SK-N-SH (cell line): ENCODE results near the gene TAOK1.

ENCODE experiments used
- EP300 ChIP-seq, 2 experiments: IDR thresholded peaks; 2 replicates each; pipeline versions ENCODE4 v1.4.0 to v1.6.1; 2012; ENCODE audit warnings: borderline replicate concordance in 1 of 2, low read depth in 1 of 2, low read length in 1 of 2
- JUND ChIP-seq: IDR thresholded peaks from 2 replicates; pipeline ENCODE4 v1.4.0; 2012
- NRF1 ChIP-seq: IDR thresholded peaks from 2 replicates; pipeline ENCODE4 v1.6.1; 2012; ENCODE audit warnings: low read depth, mild to moderate bottlenecking, low read length
- POLR2AphosphoS5 ChIP-seq: IDR thresholded peaks from 2 replicates; pipeline ENCODE4 v1.6.1; 2012; ENCODE audit warnings: low read depth, low read length
- RAD21 ChIP-seq: IDR thresholded peaks from 2 replicates; pipeline ENCODE4 v1.6.1; 2012; ENCODE audit warnings: mild to moderate bottlenecking, low read length
- RCOR1 ChIP-seq: fragments of 150-350 bp; IDR thresholded peaks from 2 replicates; pipeline ENCODE4 v1.6.1; 2017; ENCODE audit warnings: antibody characterized with exemption, low read length
- TAF1 ChIP-seq: IDR thresholded peaks from 2 replicates; pipeline ENCODE4 v1.6.1; 2012; ENCODE audit warnings: low read depth, mild to moderate bottlenecking, low read length, moderate library complexity, borderline replicate concordance
- YY1 ChIP-seq: IDR thresholded peaks from 2 replicates; pipeline ENCODE4 v1.4.0; 2012; ENCODE audit warnings: low read depth, mild to moderate bottlenecking
- TF ChIP-seq, protein P1 (sequence below): fragments of 200-600 bp; sonication (generic); IDR thresholded peaks from 2 replicates; pipeline ENCODE4 v1.6.1; 2017; ENCODE audit warnings: antibody characterized with exemption, mild to moderate bottlenecking, moderate library complexity
- TF ChIP-seq, protein P2 (sequence below): fragments of 150-350 bp; IDR thresholded peaks from 2 replicates; pipeline ENCODE4 v1.6.1; 2017; ENCODE audit warnings: antibody characterized with exemption, low read length, low read depth, borderline replicate concordance

DNA sequence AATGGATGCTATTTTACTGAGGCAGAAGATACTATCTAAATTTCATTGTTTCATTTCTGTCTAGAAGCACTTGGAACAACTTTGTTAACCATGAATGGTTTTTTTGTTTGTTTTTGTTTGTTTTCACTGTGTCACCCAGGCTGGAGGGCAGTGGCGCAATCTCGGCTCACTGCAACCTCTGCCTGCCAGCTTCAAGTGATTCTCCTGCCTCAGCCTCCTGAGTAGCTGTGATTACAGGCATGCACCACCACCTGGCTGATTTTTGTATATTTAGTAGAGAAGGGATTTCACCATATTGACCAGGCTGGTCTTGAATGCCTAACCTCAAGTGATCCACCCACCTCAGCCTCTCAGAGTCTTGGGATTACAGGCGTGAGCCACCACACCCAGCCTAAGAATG lies 136.2 kb downstream of the TAOK1 start:
- TF ChIP-seq POLR2AphosphoS5 (no peak), JUND (no peak), EP300 (IDR thresholded peaks at IDR 0.05; ENCODE audit: borderline replicate concordance in 1 of 2, low read depth in 1 of 2, low read length in 1 of 2) (no peak), TAF1 (no peak), NRF1 (no peak), YY1 (no peak), RAD21 (no peak), RCOR1 (no peak)
- TF ChIP-seq, protein P1, sequence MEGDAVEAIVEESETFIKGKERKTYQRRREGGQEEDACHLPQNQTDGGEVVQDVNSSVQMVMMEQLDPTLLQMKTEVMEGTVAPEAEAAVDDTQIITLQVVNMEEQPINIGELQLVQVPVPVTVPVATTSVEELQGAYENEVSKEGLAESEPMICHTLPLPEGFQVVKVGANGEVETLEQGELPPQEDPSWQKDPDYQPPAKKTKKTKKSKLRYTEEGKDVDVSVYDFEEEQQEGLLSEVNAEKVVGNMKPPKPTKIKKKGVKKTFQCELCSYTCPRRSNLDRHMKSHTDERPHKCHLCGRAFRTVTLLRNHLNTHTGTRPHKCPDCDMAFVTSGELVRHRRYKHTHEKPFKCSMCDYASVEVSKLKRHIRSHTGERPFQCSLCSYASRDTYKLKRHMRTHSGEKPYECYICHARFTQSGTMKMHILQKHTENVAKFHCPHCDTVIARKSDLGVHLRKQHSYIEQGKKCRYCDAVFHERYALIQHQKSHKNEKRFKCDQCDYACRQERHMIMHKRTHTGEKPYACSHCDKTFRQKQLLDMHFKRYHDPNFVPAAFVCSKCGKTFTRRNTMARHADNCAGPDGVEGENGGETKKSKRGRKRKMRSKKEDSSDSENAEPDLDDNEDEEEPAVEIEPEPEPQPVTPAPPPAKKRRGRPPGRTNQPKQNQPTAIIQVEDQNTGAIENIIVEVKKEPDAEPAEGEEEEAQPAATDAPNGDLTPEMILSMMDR = no peak
- TF ChIP-seq, protein P2, sequence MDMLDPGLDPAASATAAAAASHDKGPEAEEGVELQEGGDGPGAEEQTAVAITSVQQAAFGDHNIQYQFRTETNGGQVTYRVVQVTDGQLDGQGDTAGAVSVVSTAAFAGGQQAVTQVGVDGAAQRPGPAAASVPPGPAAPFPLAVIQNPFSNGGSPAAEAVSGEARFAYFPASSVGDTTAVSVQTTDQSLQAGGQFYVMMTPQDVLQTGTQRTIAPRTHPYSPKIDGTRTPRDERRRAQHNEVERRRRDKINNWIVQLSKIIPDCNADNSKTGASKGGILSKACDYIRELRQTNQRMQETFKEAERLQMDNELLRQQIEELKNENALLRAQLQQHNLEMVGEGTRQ = no peak
